Fibroblast of villous mesenchyme (primary cell): ENCODE measurements around the gene CCDC110. TPM values are rescaled to one million over a fixed set of nuclear protein-coding genes. Genes with fewer than 3 reads are reported as not detected.

ENCODE experiments used
- DNase-seq: peaks from one replicate; pipeline ENCODE4 v3.0.0-alpha.2; 2010; ENCODE audit warnings: low read depth
- H3K4me3 ChIP-seq: 2 replicates; pipeline ENCODE4 v1.5.1; 2011; ENCODE audit warnings: low read depth, mild to moderate bottlenecking, low read length
- CTCF ChIP-seq: IDR thresholded peaks from 2 replicates; pipeline ENCODE4 v1.5.1; 2012; ENCODE audit warnings: low read depth, mild to moderate bottlenecking, low read length; ENCODE audit not compliant: insufficient read depth
- total RNA-seq: library from RNA; depleted of rRNA; stranded (reverse); fragments of >200 nt; gene quantifications from 2 replicates; pipeline ENCODE4 v1.2.3, GENCODE V29; 2012

The CCDC110 gene
- total RNA-seq, 1 donor, result 0.43 TPM

DNA sequence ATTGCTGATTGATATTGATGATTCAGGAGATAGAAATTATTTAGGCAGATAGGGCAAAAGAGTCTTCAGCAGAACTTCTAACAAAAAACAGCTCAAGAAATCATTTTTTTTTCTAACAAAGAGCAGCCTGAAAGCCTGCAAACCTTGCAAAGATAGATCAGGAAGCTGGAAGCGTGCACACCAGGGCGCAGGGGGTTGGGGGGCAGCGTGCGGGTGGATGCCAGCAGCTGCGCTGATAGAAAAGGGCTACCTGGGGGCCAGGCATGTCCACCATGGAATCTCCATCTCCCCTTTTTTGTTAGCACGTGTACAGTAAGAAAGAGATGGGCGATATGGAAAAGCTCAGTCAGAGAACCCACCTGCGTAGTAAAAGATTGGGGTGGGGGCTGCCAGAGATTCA lies 1.7 kb upstream of the CCDC110 start:
- DNase-seq, result no peak
- TF ChIP-seq CTCF, result no peak

DNA sequence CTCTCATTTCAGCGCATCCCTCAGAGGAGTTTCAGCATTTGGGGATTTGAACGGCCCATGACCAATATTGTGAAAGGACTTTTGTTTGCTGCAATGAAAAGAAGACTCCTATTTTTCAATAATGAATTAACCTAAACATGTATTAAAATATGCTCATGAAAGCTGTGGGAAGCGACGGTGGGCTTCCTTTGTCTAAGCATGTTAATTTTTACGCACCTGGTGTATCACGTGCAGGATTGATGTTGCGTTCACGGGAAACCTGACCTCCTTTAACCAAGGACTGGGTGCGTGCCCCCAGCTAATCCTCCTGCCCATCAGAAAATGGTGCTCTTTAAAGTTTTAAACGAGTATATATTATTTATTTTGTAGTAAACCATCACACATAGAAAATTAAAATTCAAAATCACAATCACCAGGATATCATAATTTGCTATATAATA lies 590 bp upstream of the CCDC110 start:
- TF ChIP-seq CTCF, result no peak

More for the DNA sequence above, 1.7 kb upstream of the CCDC110 start:
- H3K4me3 ChIP-seq, result no peak overlapping the region

DNA sequence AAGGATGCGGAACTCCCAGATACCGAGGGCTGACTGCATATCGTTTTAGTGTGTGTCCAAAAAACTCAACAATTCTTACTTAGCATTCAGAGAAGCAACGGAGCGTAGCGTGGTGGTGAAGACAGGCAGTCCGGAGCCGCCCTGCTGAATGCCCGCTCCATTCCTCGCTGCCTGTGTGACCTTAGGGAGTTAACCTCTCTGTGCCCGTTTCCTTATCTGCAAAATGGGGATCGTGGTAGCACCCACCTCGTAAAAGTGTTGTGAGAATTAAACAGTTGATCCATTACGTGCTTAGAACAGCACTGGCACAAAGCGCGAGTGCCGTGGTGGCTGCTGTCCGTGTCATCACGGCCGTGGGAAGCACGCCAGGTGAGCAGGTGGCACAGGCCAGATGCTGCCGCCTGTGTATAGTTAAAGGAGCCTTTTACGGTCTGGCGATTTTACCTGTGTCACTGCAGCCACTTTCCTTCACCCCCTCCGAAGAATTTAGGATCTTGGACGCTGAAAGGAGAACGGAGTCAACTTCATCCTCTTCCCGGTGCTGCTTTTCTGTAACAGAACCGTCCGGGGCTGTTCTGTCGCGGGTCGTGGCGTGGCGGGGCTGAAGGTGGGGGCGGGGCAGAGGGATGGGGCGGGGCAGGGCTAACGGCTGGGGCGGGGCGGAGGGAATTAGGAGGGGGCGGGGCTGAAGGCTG lies 885 bp downstream of the CCDC110 start:
- H3K4me3 ChIP-seq, result peak overlapping the region; percentile 62
- peak; percentile 18 for DNase-seq
- no peak for TF ChIP-seq CTCF

More for the DNA sequence above, 590 bp upstream of the CCDC110 start:
- H3K4me3 ChIP-seq, result peak overlapping the region; percentile 71
- DNase-seq, result no peak

- TF ChIP-seq CTCF, result no peak
- no peak overlapping the region for H3K4me3 ChIP-seq
- DNase-seq, result no peak
These were observed 1.9 kb downstream of the CCDC110 start for GRCh38 chr4:185469580-185470154.

GRCh38 chr4:185468999-185469398 lies 2.5 kb downstream of the CCDC110 start:
- no peak for DNase-seq
- no peak overlapping the region for H3K4me3 ChIP-seq
- TF ChIP-seq CTCF, result no peak

DNA sequence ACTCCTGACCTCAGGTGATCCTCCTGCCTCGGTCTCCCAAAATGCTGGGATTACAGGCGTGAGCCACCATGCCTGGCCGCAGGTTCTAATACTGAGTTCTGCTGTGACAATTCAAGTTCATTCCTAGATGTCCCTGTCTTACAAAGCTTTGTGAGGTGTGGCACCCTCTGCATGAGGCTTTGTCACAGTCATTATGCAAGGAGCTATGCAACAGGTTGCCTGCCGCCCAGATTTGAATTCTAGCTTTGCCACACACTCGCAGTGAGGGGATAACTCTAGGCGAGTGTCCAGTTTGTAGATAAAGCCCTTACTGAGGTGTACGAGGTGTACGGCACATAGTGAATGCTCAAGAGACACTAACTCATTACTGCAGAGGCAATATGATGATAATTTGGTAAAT lies 3.5 kb downstream of the CCDC110 start:
- H3K4me3 ChIP-seq, result no peak overlapping the region
- no peak for TF ChIP-seq CTCF
- DNase-seq, result no peak
